Measurements from ENCODE around the gene HPX.

HPX gene

GRCh38 chr11:6419009-6419631, 21.7 kb downstream of the HPX start, which contains the start of gene APBB1 (continued):
- TF ChIP-seq TSHZ2 (CRISPR knock-in tag; IDR thresholded peaks at IDR 0.05) (peak; percentile 92), PATZ1 (CRISPR knock-in tag; IDR thresholded peaks at IDR 0.05; ENCODE audit: borderline replicate concordance) (no peak), SNAI2 (CRISPR knock-in tag; IDR thresholded peaks at IDR 0.05) (peak; percentile 54; the same call in 1 of the 2 replicates), ZNF70 (CRISPR knock-in tag; IDR thresholded peaks at IDR 0.05) (0 out of 2 replicates have a peak, but pooled peaks have one; percentile 34), CSRNP3 (CRISPR knock-in tag; IDR thresholded peaks at IDR 0.05) (no peak), BACH2 (CRISPR knock-in tag; IDR thresholded peaks at IDR 0.05; ENCODE audit: borderline replicate concordance) (no peak), ZNF565 (CRISPR knock-in tag; conservative IDR thresholded peaks at IDR 0.05; ENCODE audit: low read depth) (no peak), GLIS3 (CRISPR knock-in tag; IDR thresholded peaks at IDR 0.05) (no peak), TCF4 (CRISPR knock-in tag; IDR thresholded peaks at IDR 0.05; ENCODE audit: borderline replicate concordance) (no peak), POU6F1 (CRISPR knock-in tag; IDR thresholded peaks at IDR 0.05; ENCODE audit: borderline replicate concordance, low read depth) (no peak)

- ATAC-seq: peak; percentile 56
- TF ChIP-seq POU6F1 (CRISPR knock-in tag; IDR thresholded peaks at IDR 0.05; ENCODE audit: borderline replicate concordance, low read depth) (no peak), CSRNP3 (CRISPR knock-in tag; IDR thresholded peaks at IDR 0.05) (no peak), PATZ1 (CRISPR knock-in tag; IDR thresholded peaks at IDR 0.05; ENCODE audit: borderline replicate concordance) (no peak), ZFP30 (CRISPR knock-in tag; IDR thresholded peaks at IDR 0.05) (no peak)
Measured at GRCh38 chr11:6418557-6419008, 22.2 kb downstream of the HPX start.

GRCh38 chr11:6417907-6418556, 22.8 kb downstream of the HPX start:
- no peak for TF ChIP-seq TCF4 (CRISPR knock-in tag; IDR thresholded peaks at IDR 0.05; ENCODE audit: borderline replicate concordance)
- no peak for TF ChIP-seq TSHZ2 (CRISPR knock-in tag; IDR thresholded peaks at IDR 0.05)
- TF ChIP-seq TOX (CRISPR knock-in tag; IDR thresholded peaks at IDR 0.05; ENCODE audit: borderline replicate concordance): no peak
- no peak for TF ChIP-seq CSRNP3 (CRISPR knock-in tag; IDR thresholded peaks at IDR 0.05)
- TF ChIP-seq CREB5 (CRISPR knock-in tag; IDR thresholded peaks at IDR 0.05; ENCODE audit: low read depth): no peak
- no peak for TF ChIP-seq ZFP3 (CRISPR knock-in tag; IDR thresholded peaks at IDR 0.05)
- peak; percentile 64 for ATAC-seq

All from SK-N-SH treated with all-trans-retinoic acid at 6 μM for 48 hours (cell line).